ENCODE data around the gene PIGU.
A peak's percentile ranks its signal among the peaks of the same experiment; 100 is the strongest.
"Not testable (repeated sequence)": the region's sequence is repeated elsewhere in the genome, so short reads cannot be mapped to it uniquely, and the experiment has no call there.

The PIGU gene

DNA sequence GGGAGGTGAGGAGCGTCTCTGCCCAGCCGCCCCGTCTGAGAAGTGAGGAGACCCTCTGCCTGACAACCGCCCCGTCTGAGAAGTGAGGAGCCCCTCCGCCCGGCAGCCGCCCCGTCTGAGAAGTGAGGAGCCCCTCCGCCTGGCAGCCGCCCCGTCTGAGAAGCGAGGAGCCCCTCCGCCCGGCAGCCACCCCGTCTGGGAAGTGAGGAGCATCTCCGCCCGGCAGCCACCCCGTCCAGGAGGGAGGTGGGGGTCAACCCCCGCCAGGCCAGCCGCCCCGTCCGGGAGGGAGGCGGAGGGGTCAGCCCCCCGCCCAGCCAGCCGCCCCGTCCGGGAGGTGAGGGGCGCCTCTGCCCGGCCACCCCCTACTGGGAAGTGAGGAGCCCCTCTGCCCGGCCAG, 18.2 kb downstream of the PIGU start:
- not testable (repeated sequence) for DNase-seq

DNA sequence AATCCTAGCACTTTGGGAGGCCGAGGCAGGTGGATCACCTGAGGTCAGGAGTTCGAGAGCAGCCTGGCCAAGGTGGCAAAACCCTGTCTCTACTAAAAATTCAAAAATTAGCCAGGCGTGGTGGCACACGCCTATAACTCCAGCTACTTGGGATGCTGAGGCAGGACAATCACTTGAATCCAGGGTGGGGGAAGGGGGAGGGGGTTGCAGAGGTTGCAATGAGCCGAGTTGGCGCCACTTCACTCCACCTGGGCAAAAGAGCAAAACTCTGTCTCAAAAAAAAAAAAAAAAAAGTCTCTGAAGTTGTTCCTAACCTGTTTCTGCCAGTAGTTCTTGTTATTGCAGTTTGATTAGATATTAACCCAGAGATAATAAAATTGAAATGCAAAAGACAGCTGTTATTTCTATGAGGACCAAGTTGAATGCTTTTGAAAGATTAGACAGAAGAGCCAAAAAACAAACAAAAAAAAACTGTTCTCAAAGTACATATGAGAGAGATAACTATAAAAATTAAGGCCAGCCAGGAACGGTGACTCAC, 22.6 kb downstream of the PIGU start:
- DNase-seq: no peak

DNA sequence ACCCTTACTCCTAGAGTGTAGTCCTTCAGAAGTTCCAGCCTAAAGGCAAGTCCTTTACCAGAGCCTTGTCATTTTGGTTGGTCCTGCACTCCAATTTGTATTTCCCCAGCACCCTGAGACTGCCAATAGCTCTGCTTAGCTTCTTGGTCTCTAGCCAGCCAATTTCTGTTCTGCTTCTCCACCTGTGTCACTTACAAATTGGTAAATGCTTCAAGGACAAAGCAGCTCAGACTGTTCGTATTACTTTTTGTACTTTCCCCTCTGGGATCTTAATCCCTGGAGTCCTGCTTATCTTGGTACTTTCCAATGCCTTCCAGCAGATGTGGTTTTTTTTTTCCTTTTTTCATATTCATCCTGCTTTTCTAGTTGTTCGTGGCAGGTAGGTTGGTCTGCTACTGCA, 25.7 kb downstream of the PIGU start:
- no peak for DNase-seq

DNA sequence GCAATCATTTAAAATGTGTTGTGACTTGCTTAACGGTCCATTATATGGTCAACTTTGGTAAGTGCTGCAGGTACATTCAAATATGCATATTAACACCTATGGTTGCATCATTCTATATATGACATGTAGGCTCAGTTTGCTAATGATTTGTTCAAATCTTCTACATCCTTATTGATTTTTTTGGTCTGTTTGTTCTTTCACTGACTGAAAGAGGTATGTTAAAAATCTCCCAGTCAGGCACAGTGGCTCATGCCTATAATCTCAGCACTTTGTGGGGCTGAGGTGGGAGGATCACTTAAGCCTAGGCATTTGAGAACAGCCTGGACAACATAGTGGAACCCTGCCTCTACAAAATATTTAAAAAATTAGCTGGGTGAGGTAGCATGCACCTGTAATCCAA, 29.2 kb downstream of the PIGU start:
- no peak for DNase-seq

DNA sequence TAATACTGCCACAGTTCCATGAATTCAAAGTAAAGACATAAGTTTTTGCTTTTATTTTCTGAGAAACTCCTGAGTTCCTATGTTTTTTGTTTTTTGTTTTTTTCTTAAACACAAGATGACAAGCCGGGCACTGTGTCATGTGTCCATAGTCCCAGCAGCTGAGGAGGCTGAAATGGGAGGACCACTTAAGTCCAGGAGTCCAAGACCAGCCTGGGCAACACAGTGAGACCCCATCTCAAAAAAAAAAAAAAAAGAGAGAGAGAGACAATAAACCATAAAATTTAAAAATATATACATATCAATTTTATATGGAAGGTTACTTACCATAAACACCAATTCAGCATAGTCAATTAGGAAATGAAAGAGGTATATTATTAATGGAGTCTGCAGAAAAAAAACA, 31.9 kb downstream of the PIGU start:
- no peak for DNase-seq

DNA sequence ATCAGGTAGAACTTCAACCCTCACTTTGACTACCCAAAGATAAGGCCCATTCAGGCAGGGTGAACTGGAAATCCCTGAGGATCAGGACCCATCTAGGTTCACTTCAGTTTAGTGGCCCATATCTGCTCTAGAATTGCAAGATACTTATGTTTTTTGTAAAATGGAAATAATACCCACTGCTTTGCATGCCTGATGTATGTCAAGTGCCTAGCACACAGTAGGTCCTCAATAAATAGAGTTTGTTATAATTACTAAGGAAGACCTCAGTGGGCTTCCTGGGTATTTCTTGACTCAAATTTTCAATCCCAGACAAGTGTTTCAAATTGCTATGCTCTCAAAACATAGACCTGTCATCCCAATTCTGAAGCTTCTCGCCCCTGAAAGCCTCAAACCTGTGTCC, 32.5 kb downstream of the PIGU start:
- DNase-seq: no peak

DNA sequence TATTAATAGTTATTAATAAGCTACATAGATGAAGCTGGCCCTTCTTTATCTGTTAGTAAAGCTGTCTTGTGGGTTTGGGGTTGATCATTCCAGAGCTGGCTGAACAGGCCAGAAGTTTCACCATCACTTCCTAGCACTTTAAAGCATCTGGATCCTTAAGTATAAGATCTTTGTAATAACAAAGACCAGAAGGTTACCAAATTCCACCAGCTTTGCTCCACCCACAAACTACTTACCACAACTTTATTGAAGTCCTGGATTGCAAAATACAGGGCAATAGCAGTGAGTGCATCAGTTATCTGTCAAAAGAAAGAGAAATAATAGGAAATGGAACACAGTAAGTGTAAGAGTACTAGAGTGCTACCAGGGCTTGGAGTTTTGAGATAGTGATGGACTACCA, 33.0 kb downstream of the PIGU start:
- DNase-seq: peak; percentile 19

DNA sequence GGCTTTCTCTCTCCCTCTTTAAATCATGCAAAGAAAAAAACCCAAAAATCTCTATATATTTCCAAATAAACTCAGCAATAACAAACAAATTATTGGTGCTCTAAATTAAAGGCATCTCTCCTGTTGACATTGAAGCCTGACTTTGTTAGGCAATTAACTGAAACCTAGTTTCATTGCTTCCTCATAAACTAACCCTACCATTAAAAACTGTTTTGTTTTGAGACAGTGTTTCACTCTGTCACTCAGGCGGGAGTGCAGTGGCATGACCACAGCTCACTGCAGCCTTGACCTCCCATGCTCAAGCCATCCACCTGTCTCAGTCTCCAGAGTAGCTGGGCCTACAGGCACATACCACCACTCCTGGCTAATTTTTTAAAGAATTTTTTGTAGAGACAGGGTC, 34.9 kb downstream of the PIGU start:
- no peak for DNase-seq

DNA sequence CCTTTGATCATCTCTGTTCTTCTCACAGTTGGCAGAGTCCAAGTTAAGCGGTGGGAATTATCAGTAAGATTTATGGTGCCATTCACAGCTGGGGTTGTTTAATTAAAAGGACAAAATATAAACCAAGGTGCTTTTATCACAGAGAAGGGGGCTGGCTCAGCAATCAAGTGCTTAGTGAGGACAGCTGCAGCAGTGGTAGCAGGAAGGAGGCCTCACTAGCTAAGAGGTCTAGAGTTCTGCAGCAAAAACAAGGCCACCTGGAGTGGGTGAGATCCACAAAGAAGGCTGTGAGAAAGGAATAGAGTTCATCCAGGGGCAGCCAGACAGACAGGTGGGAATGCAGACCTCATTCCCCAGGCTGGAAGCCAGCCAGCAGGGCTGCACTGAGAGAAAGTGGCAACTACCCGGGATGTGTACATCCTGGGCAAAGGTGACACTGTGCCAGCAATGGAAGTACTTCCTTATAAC, 37.1 kb downstream of the PIGU start:
- no peak for DNase-seq

DNA sequence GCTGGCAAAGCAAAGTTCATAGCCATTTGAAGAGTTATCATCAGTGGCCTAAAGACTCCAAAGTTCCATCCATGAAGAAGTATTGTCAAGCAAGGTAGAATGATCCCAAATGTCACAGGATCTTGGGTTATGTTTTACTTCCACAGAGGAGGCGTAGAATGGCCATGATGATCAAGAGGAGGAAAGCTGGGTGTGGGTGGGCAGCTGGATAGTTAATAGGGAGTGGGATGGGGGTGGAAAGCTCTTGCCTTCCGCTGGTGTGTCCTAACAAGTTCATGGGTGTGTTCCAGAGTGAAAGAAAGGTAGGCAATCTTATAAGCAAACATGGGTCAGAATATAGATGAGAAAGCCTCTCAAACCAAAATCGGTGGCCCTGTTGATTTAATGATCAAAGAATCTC, 38.4 kb downstream of the PIGU start:
- no peak for DNase-seq

DNA sequence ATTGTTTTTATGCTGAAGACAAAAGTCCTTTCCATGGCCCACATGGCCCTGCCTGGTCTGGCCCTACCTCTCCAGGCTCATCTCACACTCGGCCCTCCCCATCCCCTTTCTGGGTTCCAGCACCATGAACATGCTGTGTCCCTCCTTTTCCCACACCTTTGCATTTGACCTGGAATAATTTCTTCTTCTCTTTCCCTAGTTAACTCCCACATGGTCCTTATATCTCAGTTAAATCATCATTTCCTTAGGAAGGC, 38.9 kb downstream of the PIGU start:
- no peak for DNase-seq

DNA sequence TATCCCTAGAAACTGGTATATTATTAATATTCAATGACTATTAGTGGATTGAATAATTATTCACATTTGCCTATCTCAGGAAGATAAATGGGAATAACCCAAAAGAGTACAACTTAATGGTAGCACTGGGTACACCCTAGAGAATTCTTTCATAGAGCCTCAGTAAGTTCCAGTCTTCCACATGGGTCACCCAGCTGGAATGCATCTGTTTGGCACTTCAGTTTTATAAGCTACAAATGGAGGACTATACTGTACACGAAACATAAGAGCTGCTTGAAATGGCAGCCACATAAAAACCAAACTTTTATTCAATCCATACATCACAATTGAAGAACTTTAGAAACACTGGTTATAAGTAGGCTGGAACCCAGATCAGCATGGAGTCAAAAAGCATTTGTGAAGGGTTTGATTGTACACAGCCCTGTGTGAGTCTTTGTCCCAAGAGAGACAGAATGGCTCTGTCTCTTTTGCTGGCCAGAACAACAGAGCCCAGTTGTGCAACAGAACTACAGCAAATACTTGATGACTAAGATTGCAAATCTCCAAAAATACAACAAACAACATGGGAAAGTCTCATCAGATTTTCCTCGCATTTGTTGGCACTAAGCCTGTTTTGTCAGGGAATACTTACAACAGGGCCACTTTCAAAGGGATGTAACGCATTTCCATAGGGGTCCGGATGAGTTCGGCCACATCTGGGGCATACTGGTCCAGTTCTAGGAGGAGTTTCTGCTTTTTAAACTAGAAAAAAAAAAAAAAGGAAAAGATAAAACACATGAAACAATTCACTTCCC, 39.5 kb downstream of the PIGU start:
- no peak for DNase-seq

DNA sequence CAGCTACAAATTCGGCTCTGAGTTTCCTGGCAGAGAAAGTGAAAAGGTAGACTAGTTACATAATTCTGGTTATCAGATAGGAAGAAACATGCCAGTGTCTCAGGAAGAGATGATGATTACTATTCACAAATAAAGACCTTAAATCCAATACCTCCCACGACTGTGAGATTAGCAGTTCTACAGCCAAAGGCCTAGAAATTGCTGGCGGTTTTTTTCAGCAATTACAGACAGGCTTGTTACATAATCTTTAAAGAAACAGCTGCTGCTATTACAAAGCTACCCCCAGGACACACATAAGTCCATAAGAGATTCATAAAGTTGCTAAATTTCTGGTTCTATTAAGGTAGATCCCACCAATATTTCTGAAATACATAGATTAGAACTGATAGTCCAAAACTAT, 40.2 kb downstream of the PIGU start:
- DNase-seq: no peak

DNA sequence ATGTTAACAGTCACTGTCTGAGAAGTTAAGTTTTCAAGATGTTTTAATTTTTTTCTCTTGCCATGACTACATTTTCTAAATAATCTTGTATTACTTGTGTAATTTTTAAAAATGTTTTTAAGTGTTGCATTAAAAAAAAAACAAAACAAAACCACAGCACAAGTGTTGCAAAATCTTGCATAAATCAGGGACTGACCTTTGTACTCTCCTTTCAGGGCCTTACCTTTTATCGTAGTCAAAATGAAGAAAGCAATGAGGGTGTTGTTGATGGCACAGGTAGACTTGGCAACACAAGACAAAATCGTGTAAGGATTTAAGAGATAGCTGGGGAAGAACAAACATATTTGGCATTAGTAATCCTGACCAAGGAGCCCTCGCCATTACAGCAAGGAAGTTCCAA, 42.5 kb downstream of the PIGU start:
- DNase-seq: no peak

DNA sequence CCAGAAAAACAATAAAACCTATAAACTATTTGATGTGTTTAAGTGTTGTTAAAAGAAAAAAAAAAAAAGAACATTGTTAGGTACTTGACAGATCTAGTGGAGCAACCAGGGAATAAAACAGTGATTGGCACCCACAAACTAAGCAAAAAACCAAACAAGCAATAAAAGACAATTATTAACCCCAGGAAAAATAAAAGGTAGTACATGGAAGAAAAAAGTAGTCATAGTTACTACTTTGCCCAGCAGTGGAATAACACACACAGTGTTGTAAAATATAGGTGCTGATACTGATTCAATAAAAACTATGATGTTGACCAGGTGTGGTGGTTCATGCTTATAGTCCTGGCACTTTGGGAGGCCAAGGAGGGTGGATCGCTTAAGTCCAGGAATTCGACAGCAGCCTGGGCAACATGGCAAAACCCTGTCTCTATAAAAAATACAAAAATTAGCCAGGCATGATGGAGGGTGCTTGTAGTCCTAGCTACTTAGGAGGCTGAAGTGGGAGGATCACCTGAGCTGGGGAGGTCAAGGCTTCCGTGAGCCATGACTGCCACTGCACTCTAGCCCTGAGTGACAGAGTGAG, 43.9 kb downstream of the PIGU start:
- DNase-seq: no peak

DNA sequence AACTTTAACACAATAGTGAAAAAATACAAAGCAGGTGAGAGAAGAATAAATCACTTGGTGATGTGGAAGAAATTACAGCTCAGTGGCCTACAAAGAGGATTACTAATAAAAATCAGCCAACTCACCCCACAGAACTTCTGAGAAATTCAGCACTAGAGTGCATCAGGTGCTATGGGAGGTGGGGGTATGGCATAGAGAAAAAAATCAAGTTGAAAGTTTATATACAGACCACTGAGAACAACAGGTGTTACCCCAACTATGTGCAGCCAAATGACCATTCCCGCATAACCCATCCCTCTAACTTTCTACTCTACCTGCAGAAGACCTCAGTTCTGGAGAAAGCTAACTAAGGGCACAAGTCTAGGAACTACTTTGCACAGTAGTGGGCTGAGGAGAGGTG, 47.0 kb downstream of the PIGU start:
- no peak for DNase-seq

DNA sequence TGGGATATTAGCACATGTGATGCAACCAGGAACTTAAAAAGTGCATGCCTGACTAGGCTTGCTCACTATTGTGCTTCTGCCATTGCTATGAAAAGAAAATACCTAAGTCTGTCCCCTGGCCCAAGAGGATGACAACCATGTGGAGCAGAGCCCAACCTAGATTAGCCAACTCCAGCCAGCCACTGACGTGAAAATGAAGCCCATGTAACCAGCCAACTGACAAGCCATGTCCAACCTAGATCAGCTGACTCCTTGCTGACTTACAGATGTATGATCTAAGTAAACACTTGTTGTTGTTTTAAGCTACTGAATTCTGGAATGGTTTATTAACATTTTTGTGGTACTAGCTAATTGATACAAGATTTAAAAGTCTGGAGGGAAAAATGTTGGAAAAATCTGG, 47.5 kb downstream of the PIGU start:
- DNase-seq: no peak

DNA sequence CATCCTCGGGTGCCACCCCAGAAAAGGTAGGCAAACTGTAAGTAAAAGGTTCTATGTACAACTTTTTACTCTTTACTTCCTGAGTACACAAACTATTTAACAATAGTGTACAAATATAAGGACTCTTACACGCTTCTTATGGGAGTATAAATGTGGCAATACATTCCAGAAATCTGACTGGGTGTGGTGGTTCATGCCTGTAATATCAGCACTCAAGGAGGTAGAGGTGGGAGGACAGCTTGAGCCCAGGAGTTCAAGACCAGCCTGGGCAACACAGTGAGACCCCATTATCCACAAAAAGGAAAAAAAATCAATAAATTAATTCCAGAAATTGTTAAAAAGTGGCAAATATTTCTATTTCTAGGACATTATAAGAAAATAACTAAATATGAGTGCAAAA, 48.9 kb downstream of the PIGU start:
- no peak for DNase-seq

DNA sequence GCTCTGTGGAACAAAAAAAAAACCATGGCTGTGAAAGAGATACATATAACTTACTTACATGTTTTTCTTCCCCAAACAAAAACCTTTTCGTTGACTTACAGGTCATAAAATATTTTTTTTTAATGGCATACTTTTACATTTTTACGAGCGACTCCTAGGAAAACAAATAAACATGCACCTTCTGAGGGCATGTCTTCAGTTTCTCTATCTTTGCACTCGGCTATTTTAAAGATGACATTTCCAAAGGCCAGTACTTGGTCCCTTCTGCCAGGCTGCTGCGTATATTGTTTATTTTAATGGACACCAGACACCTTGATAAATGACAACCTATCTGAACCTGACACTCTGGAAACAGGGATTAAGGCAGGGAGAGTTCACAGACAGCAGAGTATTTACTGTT, 49.4 kb downstream of the PIGU start:
- no peak for DNase-seq

DNA sequence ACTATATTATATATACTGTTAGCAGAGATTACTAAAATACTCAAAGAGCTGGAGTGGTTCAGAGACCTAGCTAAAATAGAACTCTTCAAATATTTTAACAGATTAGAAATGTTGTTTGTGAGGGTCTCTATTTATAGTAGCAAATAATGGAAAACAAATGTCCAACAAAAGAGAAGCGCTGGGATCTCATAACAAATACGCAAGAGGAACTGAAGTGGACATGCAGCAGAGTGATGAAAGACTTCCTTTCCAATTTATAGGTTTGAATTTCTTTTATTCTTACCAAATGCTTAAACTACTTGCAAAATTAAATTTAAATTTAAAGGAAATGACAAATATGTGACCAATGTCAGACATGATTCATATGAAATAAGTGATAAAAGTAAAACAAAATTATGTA, 49.9 kb downstream of the PIGU start:
- DNase-seq: no peak

DNA sequence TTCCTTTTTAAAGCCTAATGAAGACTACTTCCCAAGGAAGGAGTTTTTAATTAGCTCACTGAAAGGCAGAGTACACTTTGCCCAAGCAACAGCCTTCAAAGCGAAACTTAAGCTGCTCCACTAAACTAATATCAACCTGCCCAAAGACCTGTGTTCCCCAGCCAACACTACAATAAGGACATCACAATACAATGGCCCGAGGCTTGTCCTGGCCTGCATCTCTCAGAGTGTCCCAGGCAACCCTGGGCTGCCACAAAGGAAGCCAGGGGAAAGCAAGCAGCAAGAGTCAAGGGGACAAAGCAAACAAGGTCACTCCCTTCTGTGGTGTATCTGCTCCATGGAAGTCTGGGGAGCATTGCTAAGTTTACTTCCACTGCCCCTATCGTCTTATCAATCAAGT, 52.3 kb downstream of the PIGU start:
- no peak for DNase-seq

DNA sequence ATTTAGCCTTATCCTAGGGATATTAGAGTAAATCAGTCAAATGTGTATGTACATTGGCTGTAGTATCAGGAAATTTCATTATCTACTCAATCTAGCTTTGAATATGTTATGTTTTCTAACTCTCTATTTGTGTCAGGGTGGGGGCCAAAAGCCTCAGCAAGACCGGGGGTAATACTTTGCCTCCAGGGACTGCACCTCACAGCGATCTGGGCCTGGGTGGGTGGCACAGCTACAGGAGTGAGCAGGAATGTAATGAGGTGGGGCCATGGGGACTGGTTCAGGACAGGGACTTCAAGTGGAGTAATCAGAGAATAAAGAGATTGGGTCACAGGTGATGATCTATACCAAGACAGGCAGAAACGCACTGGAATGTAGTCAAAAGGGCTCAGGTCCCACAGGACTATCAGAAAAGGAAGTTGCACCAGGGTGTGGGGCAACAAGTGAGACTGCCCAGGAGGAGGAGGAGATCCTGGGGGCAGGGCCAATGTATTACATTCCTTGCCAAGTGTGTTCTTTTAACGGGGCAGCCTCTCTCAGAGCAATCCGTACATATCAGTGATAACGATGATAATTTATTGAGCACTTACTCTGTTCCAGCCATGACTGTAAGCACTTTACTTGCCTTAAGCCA, 54.0 kb downstream of the PIGU start:
- DNase-seq: no peak

DNA sequence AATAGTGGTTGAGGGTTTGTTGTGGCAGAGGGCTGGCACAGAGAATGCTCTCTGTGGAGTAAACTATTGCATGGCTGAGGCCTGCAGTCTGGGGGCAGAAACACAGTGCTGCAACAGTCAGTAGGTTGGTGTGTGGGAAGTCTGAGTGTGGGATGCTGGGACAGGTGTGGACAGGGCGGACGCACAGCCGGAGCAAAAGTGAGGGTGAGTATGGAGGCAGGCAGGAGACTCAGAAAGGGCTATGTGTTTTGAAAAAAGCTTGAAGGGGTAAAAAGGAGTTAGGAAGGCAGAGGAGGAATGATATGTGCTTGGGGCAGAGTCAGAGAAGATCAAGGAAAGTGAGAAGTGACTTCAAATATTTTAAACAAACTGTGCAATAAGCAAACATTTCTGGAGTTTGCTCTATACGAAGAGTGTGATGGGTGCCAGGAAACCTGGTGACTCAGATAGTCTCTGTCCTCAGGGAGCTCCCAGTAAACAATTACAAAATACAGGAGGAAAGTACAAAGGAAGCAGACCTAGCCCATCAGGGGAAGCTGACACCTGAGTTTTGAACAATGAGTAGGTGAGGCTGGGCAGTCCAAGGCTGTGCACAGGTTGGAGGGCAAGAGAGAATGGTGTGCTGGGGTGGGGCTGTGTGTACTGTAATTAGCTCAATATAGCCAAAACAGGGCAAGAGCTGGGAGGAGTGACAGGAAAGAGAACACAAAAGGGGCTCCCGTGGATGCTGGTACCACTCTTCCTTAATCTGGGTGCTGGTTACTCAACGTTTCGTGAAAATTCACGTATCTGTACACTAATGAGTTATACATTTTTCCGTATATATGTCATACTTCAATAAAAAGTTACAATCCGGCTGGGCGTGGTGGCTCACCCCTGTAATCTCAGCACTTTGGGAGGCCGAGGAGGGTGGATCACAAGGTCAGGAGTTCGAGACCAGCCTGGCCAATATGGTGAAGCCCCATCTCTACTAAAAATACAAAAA, 55.2 kb downstream of the PIGU start:
- no peak for DNase-seq

DNA sequence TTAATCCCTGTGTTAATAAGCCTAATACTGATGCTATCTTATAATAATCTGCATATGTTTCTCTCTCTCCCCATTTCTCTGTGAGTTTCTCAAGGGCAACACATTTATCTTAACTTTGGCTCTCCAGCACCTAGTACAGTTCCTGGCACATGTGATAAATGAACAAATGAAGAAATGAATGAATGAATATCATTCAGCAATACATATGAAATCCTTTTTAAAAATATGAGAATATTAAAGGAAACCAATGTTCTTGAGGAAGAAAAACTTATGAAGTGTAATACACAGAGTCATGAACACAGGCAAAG, 55.9 kb downstream of the PIGU start:
- DNase-seq: no peak

Data from NCI-H226 (cell line).